LNCaP clone FGC (cell line): ENCODE measurements around the gene TXLNB.
"Not testable (repeated sequence)": the region's sequence is repeated elsewhere in the genome, so short reads cannot be mapped to it uniquely, and the experiment has no call there.

Experiments
- DNase-seq: peaks from one replicate; pipeline ENCODE4 v3.0.0-alpha.2; 2011; ENCODE audit warnings: low read depth
- H3K4me3 ChIP-seq: 2 replicates; pipeline ENCODE4 v1.5.1; 2011; ENCODE audit warnings: mild to moderate bottlenecking, low read depth, low read length, control low read depth
- TF ChIP-seq, protein P1 (sequence below): IDR thresholded peaks from 2 replicates; pipeline ENCODE4 v1.5.1; 2012; ENCODE audit warnings: mild to moderate bottlenecking; ENCODE audit not compliant: control insufficient read depth, insufficient read depth; ENCODE audit errors: extremely low read depth

The TXLNB gene

DNA sequence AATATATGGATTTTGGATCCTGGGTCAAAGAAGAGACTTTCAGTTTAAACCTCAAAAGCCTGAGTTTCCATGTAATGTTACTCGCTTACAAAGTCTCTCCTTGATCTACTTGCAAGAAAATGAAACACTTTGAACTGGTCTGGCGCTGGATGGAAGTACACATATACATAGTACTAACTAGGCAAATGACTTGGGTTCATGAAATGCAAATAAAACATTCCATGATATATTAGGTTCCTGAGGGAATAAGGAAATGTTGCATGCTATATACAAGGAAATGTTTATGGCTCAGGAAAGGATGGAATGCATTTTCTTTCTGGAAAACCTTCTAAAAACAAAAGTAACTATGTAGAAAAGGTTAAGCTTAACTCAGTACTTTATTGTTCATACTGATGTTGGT lies 11.4 kb upstream of the TXLNB start:
- no peak overlapping the region for H3K4me3 ChIP-seq
- DNase-seq: no peak
- TF ChIP-seq, protein P1, sequence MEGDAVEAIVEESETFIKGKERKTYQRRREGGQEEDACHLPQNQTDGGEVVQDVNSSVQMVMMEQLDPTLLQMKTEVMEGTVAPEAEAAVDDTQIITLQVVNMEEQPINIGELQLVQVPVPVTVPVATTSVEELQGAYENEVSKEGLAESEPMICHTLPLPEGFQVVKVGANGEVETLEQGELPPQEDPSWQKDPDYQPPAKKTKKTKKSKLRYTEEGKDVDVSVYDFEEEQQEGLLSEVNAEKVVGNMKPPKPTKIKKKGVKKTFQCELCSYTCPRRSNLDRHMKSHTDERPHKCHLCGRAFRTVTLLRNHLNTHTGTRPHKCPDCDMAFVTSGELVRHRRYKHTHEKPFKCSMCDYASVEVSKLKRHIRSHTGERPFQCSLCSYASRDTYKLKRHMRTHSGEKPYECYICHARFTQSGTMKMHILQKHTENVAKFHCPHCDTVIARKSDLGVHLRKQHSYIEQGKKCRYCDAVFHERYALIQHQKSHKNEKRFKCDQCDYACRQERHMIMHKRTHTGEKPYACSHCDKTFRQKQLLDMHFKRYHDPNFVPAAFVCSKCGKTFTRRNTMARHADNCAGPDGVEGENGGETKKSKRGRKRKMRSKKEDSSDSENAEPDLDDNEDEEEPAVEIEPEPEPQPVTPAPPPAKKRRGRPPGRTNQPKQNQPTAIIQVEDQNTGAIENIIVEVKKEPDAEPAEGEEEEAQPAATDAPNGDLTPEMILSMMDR: no peak

DNA sequence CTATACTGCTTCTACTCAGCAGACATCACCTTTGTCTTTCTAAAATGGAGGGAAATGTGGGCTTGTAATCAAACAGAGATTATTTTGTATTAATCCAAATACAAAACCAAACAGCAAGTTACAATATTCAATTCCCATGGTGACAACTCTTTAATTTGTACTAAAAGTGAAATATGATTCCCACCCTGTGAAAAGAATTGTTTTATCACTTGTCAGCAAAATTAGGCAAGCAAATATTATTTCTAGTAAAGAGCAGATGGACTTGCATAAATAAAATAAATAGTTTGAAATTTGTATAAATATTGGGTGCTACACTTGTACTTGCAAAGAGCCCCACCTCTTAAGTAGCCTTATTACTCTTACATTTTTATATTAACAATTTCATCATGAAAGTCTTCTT lies 6.1 kb upstream of the TXLNB start:
- no peak for DNase-seq
- TF ChIP-seq, protein P1: no peak
- no peak overlapping the region for H3K4me3 ChIP-seq

DNA sequence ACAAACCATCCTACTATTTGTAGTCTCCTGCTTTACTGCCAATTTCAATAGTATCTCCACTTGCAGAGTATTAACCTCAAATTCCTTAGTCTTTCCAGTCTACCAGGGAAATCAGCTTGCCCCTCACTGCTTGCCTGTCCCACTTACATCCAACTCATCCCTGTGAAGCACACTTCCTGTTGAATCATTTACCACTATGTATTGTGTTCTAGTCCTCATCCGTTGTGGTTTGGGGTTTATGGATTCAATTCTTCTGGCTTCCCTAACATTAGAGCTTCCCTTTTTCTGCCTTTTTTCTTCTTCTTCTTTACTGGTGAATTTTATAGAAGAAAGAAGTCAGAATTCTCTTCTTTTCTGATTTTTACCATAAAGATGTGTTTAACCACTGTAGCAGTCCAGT lies 5.1 kb upstream of the TXLNB start:
- H3K4me3 ChIP-seq: no peak overlapping the region
- no peak for DNase-seq
- TF ChIP-seq, protein P1: no peak

- H3K4me3 ChIP-seq: no peak overlapping the region
- DNase-seq: no peak
- TF ChIP-seq, protein P1: no peak
These were observed 4.1 kb upstream of the TXLNB start for GRCh38 chr6:139295901-139296300.

- DNase-seq: no peak
- no peak overlapping the region for H3K4me3 ChIP-seq
- TF ChIP-seq, protein P1: no peak
These were observed 2.3 kb upstream of the TXLNB start for GRCh38 chr6:139294090-139294489.

DNA sequence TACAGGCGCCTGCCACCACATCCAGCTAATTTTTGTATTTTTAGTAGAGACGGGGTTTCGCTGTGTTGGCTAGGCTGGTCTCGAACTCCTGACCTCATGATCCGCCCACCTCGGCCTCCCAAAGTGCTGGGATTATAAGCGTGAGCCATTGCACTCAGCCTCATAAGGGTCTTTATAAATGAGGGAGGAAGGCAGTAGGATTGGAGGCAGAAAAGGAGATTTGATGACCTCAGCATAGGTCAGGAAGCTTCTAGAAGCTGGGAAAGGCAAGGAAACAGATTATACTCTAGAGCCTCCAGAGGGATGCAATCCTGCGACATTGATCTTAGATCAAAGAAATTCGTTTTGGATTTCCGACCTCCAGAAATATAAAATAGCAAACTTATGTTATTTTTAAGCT lies 1.4 kb upstream of the TXLNB start:
- not testable (repeated sequence) for DNase-seq

GRCh38 chr6:139290787-139291311 lies 949 bp downstream of the TXLNB start:
- DNase-seq: no peak
- H3K4me3 ChIP-seq: no peak overlapping the region
- TF ChIP-seq, protein P1: no peak

More for the DNA sequence above, 1.4 kb upstream of the TXLNB start:
- H3K4me3 ChIP-seq: not testable (repeated sequence)

- DNase-seq: no peak
- no peak overlapping the region for H3K4me3 ChIP-seq
- TF ChIP-seq, protein P1: no peak
These were observed 2.6 kb downstream of the TXLNB start for GRCh38 chr6:139289233-139289632.
